ENCODE measurements around the gene CPNE8. TPM values are rescaled to one million over a fixed set of nuclear protein-coding genes. Genes with fewer than 3 reads are reported as not detected.
A peak's percentile ranks its signal among the peaks of the same experiment; 100 is the strongest.

CPNE8 gene
- total RNA-seq, result 5.5 and 9.8 TPM in 2 replicates

GRCh38 chr12:38905480-38906351 lies at the start of gene CPNE8:
Gene CPNE8, minus strand, starts transcription at chr12:38905591. Its CDS starts 57 bp downstream, at chr12:38905534.
- Mint-ChIP-seq H3K4me1 (peaks cover 32% of the 10 kb centered on the region), H3K36me3 (ENCODE audit: low read depth) (no peaks in the 10 kb centered on the region)

GRCh38 chr12:38954238-38954873 lies 49.0 kb upstream of the CPNE8 start:
- Mint-ChIP-seq H3K4me3 (no peak overlapping the region), H3K4me1 (no peaks in the 10 kb centered on the region), H3K9me3 (no peaks in the 10 kb centered on the region), H3K36me3 (ENCODE audit: low read depth) (no peaks in the 10 kb centered on the region), H3K27ac (no peak overlapping the region), H3K27me3 (no peaks in the 10 kb centered on the region)
- intact Hi-C loops (cut with micrococcal nuclease), result no loop called here
- DNase-seq, result no peak

More at GRCh38 chr12:38905480-38906351, at the start of gene CPNE8:
- no peaks in the 10 kb centered on the region for H3K9me3 Mint-ChIP-seq
- DNase-seq, result peak; percentile 83
- intact Hi-C loops (cut with micrococcal nuclease), result loop anchor here (1.0 to 10.0 kb wide), 6 partner anchors 133 to 1199 kb away; partner anchors contain the start of genes ALG10B, KIF21A and SLC2A13
- peak within 1 kb of the TSS; percentile 93 for H3K27ac Mint-ChIP-seq
- H3K27me3 Mint-ChIP-seq, result peaks cover 18% of the 10 kb centered on the region
- H3K4me3 Mint-ChIP-seq, result peak within 1 kb of the TSS; percentile 93

GRCh38 chr12:38949363-38949762 lies 44.0 kb upstream of the CPNE8 start:
- Mint-ChIP-seq H3K4me1 (no peaks in the 10 kb centered on the region), H3K9me3 (peaks cover 3% of the 10 kb centered on the region), H3K36me3 (ENCODE audit: low read depth) (no peaks in the 10 kb centered on the region), H3K27me3 (no peaks in the 10 kb centered on the region), H3K27ac (no peak overlapping the region), H3K4me3 (no peak overlapping the region)
- DNase-seq, result no peak
- intact Hi-C loops (cut with micrococcal nuclease), result no loop called here

GRCh38 chr12:38934686-38935085 lies 29.3 kb upstream of the CPNE8 start:
- no peaks in the 10 kb centered on the region for H3K36me3 Mint-ChIP-seq (ENCODE audit: low read depth)
- no peaks in the 10 kb centered on the region for H3K27me3 Mint-ChIP-seq
- intact Hi-C loops (cut with micrococcal nuclease), result no loop called here
- DNase-seq, result no peak
- H3K9me3 Mint-ChIP-seq, result peaks cover 4% of the 10 kb centered on the region
- H3K4me1 Mint-ChIP-seq, result peaks cover 9% of the 10 kb centered on the region
- no peak overlapping the region for H3K27ac Mint-ChIP-seq
- no peak overlapping the region for H3K4me3 Mint-ChIP-seq

GRCh38 chr12:38934078-38934584 lies 28.7 kb upstream of the CPNE8 start:
- Mint-ChIP-seq H3K36me3 (ENCODE audit: low read depth) (no peaks in the 10 kb centered on the region), H3K27ac (no peak overlapping the region), H3K9me3 (peaks cover 4% of the 10 kb centered on the region), H3K4me1 (peaks cover 9% of the 10 kb centered on the region), H3K4me3 (no peak overlapping the region), H3K27me3 (no peaks in the 10 kb centered on the region)
- intact Hi-C loops (cut with micrococcal nuclease), result no loop called here
- DNase-seq, result no peak

- Mint-ChIP-seq H3K9me3 (peaks cover 4% of the 10 kb centered on the region), H3K4me3 (no peak overlapping the region), H3K27me3 (peaks cover 3% of the 10 kb centered on the region), H3K4me1 (peaks cover 9% of the 10 kb centered on the region), H3K36me3 (ENCODE audit: low read depth) (no peaks in the 10 kb centered on the region), H3K27ac (no peak overlapping the region)
- no peak for DNase-seq
- intact Hi-C loops (cut with micrococcal nuclease), result no loop called here
These were observed 26.9 kb upstream of the CPNE8 start for GRCh38 chr12:38932320-38932719.

- no peak for DNase-seq
- intact Hi-C loops (cut with micrococcal nuclease), result no loop called here
- H3K36me3 Mint-ChIP-seq (ENCODE audit: low read depth), result no peaks in the 10 kb centered on the region
- peaks cover 4% of the 10 kb centered on the region for H3K27me3 Mint-ChIP-seq
- H3K9me3 Mint-ChIP-seq, result peaks cover 4% of the 10 kb centered on the region
- H3K4me3 Mint-ChIP-seq, result no peak overlapping the region
- peaks cover 9% of the 10 kb centered on the region for H3K4me1 Mint-ChIP-seq
- H3K27ac Mint-ChIP-seq, result no peak overlapping the region
These were observed 26.1 kb upstream of the CPNE8 start for GRCh38 chr12:38931461-38931860.

GRCh38 chr12:38930990-38931389 lies 25.6 kb upstream of the CPNE8 start:
- H3K9me3 Mint-ChIP-seq, result peaks cover 4% of the 10 kb centered on the region
- no peak overlapping the region for H3K4me3 Mint-ChIP-seq
- peaks cover 7% of the 10 kb centered on the region for H3K27me3 Mint-ChIP-seq
- H3K36me3 Mint-ChIP-seq (ENCODE audit: low read depth), result no peaks in the 10 kb centered on the region
- no peak for DNase-seq
- peaks cover 9% of the 10 kb centered on the region for H3K4me1 Mint-ChIP-seq
- intact Hi-C loops (cut with micrococcal nuclease), result no loop called here
- no peak overlapping the region for H3K27ac Mint-ChIP-seq

GRCh38 chr12:38926501-38926900 lies 21.1 kb upstream of the CPNE8 start:
- Mint-ChIP-seq H3K36me3 (ENCODE audit: low read depth) (no peaks in the 10 kb centered on the region), H3K27ac (no peak overlapping the region), H3K27me3 (peaks cover 9% of the 10 kb centered on the region), H3K9me3 (no peaks in the 10 kb centered on the region), H3K4me3 (no peak overlapping the region), H3K4me1 (no peaks in the 10 kb centered on the region)
- intact Hi-C loops (cut with micrococcal nuclease), result no loop called here
- no peak for DNase-seq

GRCh38 chr12:38921025-38921677 lies 15.8 kb upstream of the CPNE8 start:
- peaks cover 4% of the 10 kb centered on the region for H3K27me3 Mint-ChIP-seq
- no peaks in the 10 kb centered on the region for H3K4me1 Mint-ChIP-seq
- intact Hi-C loops (cut with micrococcal nuclease), result loop anchor here (1.0 to 2.0 kb wide), 2 partner anchors 182 to 352 kb away; no protein-coding TSS in a partner anchor
- DNase-seq, result peak; percentile 76
- no peaks in the 10 kb centered on the region for H3K9me3 Mint-ChIP-seq
- H3K4me3 Mint-ChIP-seq, result no peak overlapping the region
- H3K27ac Mint-ChIP-seq, result no peak overlapping the region
- no peaks in the 10 kb centered on the region for H3K36me3 Mint-ChIP-seq (ENCODE audit: low read depth)

GRCh38 chr12:38919191-38919590 lies 13.8 kb upstream of the CPNE8 start:
- Mint-ChIP-seq H3K27ac (no peak overlapping the region), H3K4me1 (no peaks in the 10 kb centered on the region), H3K9me3 (no peaks in the 10 kb centered on the region), H3K27me3 (peaks cover 4% of the 10 kb centered on the region), H3K36me3 (ENCODE audit: low read depth) (no peaks in the 10 kb centered on the region), H3K4me3 (no peak overlapping the region)
- no peak for DNase-seq
- intact Hi-C loops (cut with micrococcal nuclease), result no loop called here

GRCh38 chr12:38915429-38916182 lies 10.2 kb upstream of the CPNE8 start:
- H3K36me3 Mint-ChIP-seq (ENCODE audit: low read depth), result no peaks in the 10 kb centered on the region
- no peaks in the 10 kb centered on the region for H3K4me1 Mint-ChIP-seq
- H3K27me3 Mint-ChIP-seq, result peaks cover 10% of the 10 kb centered on the region
- intact Hi-C loops (cut with micrococcal nuclease), result no loop called here
- H3K27ac Mint-ChIP-seq, result no peak overlapping the region
- H3K9me3 Mint-ChIP-seq, result no peaks in the 10 kb centered on the region
- no peak overlapping the region for H3K4me3 Mint-ChIP-seq
- DNase-seq, result no peak

GRCh38 chr12:38912116-38912515 lies 6.7 kb upstream of the CPNE8 start:
- Mint-ChIP-seq H3K27me3 (peaks cover 24% of the 10 kb centered on the region), H3K27ac (no peak overlapping the region), H3K9me3 (no peaks in the 10 kb centered on the region), H3K4me1 (peaks cover 3% of the 10 kb centered on the region), H3K4me3 (no peak overlapping the region), H3K36me3 (ENCODE audit: low read depth) (no peaks in the 10 kb centered on the region)
- intact Hi-C loops (cut with micrococcal nuclease), result loop anchor here (5.0 kb wide), 1 partner anchor 585 kb away; no protein-coding TSS in a partner anchor
- no peak for DNase-seq
